HEK293 (cell line): ENCODE measurements around the gene TBC1D13.
A peak's percentile ranks its signal among the peaks of the same experiment; 100 is the strongest.
"Not testable (repeated sequence)": the region's sequence is repeated elsewhere in the genome, so short reads cannot be mapped to it uniquely, and the experiment has no call there.

Experiments
- CTCF ChIA-PET: fragments of 350-600 bp; formaldehyde crosslinking; extraction: SDS; loops from one replicate; lab custom pipeline; 2021; ENCODE audit warnings: antibody characterized with exemption; lab: Yijun Ruan, JAX
- POLR2A ChIA-PET: fragments of 300-600 bp; formaldehyde crosslinking; extraction: SDS; loops from one replicate; lab custom pipeline; 2020; ENCODE audit warnings: antibody characterized with exemption, inconsistent platforms; lab: Yijun Ruan, JAX
- H3K27ac ChIP-seq: fragments of 200-500 bp; sonication (Bioruptor generic); 2 replicates; pipeline ENCODE4 v1.5.1; 2014; ENCODE audit warnings: low read depth, low read length, control low read depth, inconsistent platforms; ENCODE audit errors: extremely low read depth
- H3K36me3 ChIP-seq, 2 experiments: fragments of 200-500 bp in 1 of 2; sonication (Bioruptor generic) in 1 of 2; 1 replicate in 1 of 2; 2 replicates in 1 of 2; pipeline ENCODE4 v1.5.1; 2014 to 2017; ENCODE audit warnings: inconsistent platforms in 2 of 2, low read length in 2 of 2; ENCODE audit not compliant: control insufficient read depth in 2 of 2, insufficient read depth in 1 of 2
- H3K4me1 ChIP-seq: fragments of 200-500 bp; sonication (Bioruptor generic); 2 replicates; pipeline ENCODE4 v1.5.1; 2014; ENCODE audit warnings: mild to moderate bottlenecking, low read length, inconsistent platforms; ENCODE audit not compliant: control insufficient read depth, insufficient read depth
- H3K4me3 ChIP-seq: 2 replicates; pipeline ENCODE4 v1.5.1; 2011; ENCODE audit warnings: low read depth, mild to moderate bottlenecking, control low read depth, low read length, moderate library complexity
- H3K9me3 ChIP-seq: fragments of 200-500 bp; sonication (Bioruptor generic); 2 replicates; pipeline ENCODE4 v1.5.1; 2014; ENCODE audit warnings: low read depth, low read length, inconsistent platforms; ENCODE audit not compliant: control insufficient read depth, insufficient read depth
- BCL11A ChIP-seq: fragments of 450-650 bp; formaldehyde crosslinking; IDR thresholded peaks from 2 replicates; pipeline ENCODE4 v1.5.1; 2016; ENCODE audit warnings: low read depth, missing biosample characterization, missing genetic modification characterization
- HOXA7 ChIP-seq: sonication (generic); formaldehyde crosslinking; IDR thresholded peaks from 2 replicates; pipeline ENCODE4 v1.8.1; 2022; ENCODE audit warnings: missing genetic modification reagents, borderline replicate concordance
- KLF7 ChIP-seq: fragments of 450-650 bp; formaldehyde crosslinking; IDR thresholded peaks from 2 replicates; pipeline ENCODE4 v1.5.1; 2016; ENCODE audit warnings: missing biosample characterization, missing genetic modification characterization, borderline replicate concordance
- PBX3 ChIP-seq: sonication (generic); formaldehyde crosslinking; IDR thresholded peaks from 2 replicates; pipeline ENCODE4 v1.8.1; 2022; ENCODE audit warnings: mild to moderate bottlenecking, moderate library complexity, missing genetic modification reagents
- REPIN1 ChIP-seq: fragments of 450-650 bp; formaldehyde crosslinking; IDR thresholded peaks from 2 replicates; pipeline ENCODE4 v1.5.1; 2017; ENCODE audit warnings: missing biosample characterization, missing genetic modification characterization, low read depth
- SETDB1 ChIP-seq: IDR thresholded peaks from one replicate; pipeline ENCODE4 v1.6.1; 2017; ENCODE audit warnings: mild to moderate bottlenecking, low read length, moderate library complexity, mixed read lengths; ENCODE audit not compliant: insufficient read length
- TCF7L2 ChIP-seq: IDR thresholded peaks from 2 replicates; pipeline ENCODE4 v1.6.1; 2011; ENCODE audit warnings: low read depth, mild to moderate bottlenecking, inconsistent platforms, low read length, moderate library complexity, borderline replicate concordance
- TSHZ1 ChIP-seq: fragments of 450-650 bp; formaldehyde crosslinking; IDR thresholded peaks from 2 replicates; pipeline ENCODE4 v1.5.1; 2016; ENCODE audit warnings: missing biosample characterization, missing genetic modification characterization, borderline replicate concordance
- ZBTB26 ChIP-seq: fragments of 450-650 bp; formaldehyde crosslinking; optimal IDR thresholded peaks from 2 replicates; pipeline ENCODE3; 2016; ENCODE audit warnings: missing biosample characterization, mild to moderate bottlenecking, missing genetic modification characterization
- ZNF157 ChIP-seq: fragments of 450-650 bp; formaldehyde crosslinking; IDR thresholded peaks from 2 replicates; pipeline ENCODE4 v1.5.1; 2016; ENCODE audit warnings: missing biosample characterization, missing genetic modification characterization
- ZNF175 ChIP-seq: fragments of 450-650 bp; formaldehyde crosslinking; IDR thresholded peaks from 2 replicates; pipeline ENCODE4 v1.5.1; 2016; ENCODE audit warnings: missing biosample characterization, missing genetic modification characterization
- ZNF362 ChIP-seq: fragments of 450-650 bp; formaldehyde crosslinking; IDR thresholded peaks from 2 replicates; pipeline ENCODE4 v1.5.1; 2016; ENCODE audit warnings: missing biosample characterization, missing genetic modification characterization
- ZNF391 ChIP-seq: fragments of 450-650 bp; formaldehyde crosslinking; IDR thresholded peaks from 2 replicates; pipeline ENCODE4 v1.5.1; 2016; ENCODE audit warnings: low read depth, missing biosample characterization, missing genetic modification characterization, borderline replicate concordance
- ZNF423 ChIP-seq: fragments of 450-650 bp; formaldehyde crosslinking; IDR thresholded peaks from 2 replicates; pipeline ENCODE4 v1.5.1; 2016; ENCODE audit warnings: missing biosample characterization, missing genetic modification characterization
- ZNF610 ChIP-seq: fragments of 450-650 bp; formaldehyde crosslinking; IDR thresholded peaks from 2 replicates; pipeline ENCODE4 v1.5.1; 2016; ENCODE audit warnings: missing biosample characterization, missing genetic modification characterization, borderline replicate concordance

The TBC1D13 gene

GRCh38 chr9:128845186-128845931 lies 58.3 kb downstream of the TBC1D13 start (continued):
- TF ChIP-seq TSHZ1 = no peak
- TF ChIP-seq REPIN1 (tag by site-specific recombination) = no peak
- TF ChIP-seq, all 188 proteins: peak for 5

- H3K4me3 ChIP-seq = no peak overlapping the region
- H3K4me1 ChIP-seq = no peaks in the 10 kb centered on the region
- no peak overlapping the region for H3K27ac ChIP-seq
- peaks cover 0 to 5% of the 10 kb centered on the region in 2 experiments; a peak in 2 of 3 replicates for H3K36me3 ChIP-seq
- ChIA-PET POLR2A (interaction anchor here (0.7 to 1.0 kb wide), 3 partner anchors 17 to 122 kb away, joined by 3 to 10 read pairs (median 10); partner anchors contain the start of gene SPOUT1), CTCF (interaction anchor here (0.6 to 1.1 kb wide), 2 partner anchors 19 to 81 kb away, joined by 3 read pairs; no protein-coding TSS in a partner anchor)
- TF ChIP-seq ZNF175 (no peak), TCF7L2 (no peak), BCL11A (tag by site-specific recombination) (no peak), ZNF157 (tag by site-specific recombination) (no peak), HOXA7 (no peak), ZBTB26 (tag by site-specific recombination) (no peak), ZNF423 (tag by site-specific recombination) (no peak), ZNF391 (tag by site-specific recombination) (no peak), KLF7 (tag by site-specific recombination) (no peak)
- H3K9me3 ChIP-seq = no peaks in the 10 kb centered on the region
These were observed 59.6 kb downstream of the TBC1D13 start for GRCh38 chr9:128846680-128847030.

- Histone ChIP-seq H3K9me3 (no peaks in the 10 kb centered on the region), H3K36me3 (no peaks in the 10 kb centered on the region), H3K4me1 (no peaks in the 10 kb centered on the region), H3K4me3 (no peak overlapping the region), H3K27ac (no peak overlapping the region)
- TF ChIP-seq ZNF610 (tag by site-specific recombination) (no peak), PBX3 (CRISPR knock-in tag) (no peak), ZNF362 (tag by site-specific recombination) (no peak), SETDB1 (peak; percentile 39)
- ChIA-PET CTCF (interaction anchor here (0.7 to 1.0 kb wide), 2 partner anchors 30 to 80 kb away, joined by 3 read pairs; no protein-coding TSS in a partner anchor), POLR2A (no interaction called here)
These were observed 60.8 kb downstream of the TBC1D13 start for GRCh38 chr9:128847803-128848202.

GRCh38 chr9:128851024-128851423 lies 64.0 kb downstream of the TBC1D13 start:
- CTCF ChIA-PET = interaction anchor here (0.7 to 2.0 kb wide), 3 partner anchors 29 to 394 kb away, joined by 3 to 26 read pairs (median 4); no protein-coding TSS in a partner anchor
- H3K4me3 ChIP-seq, H3K4me1 ChIP-seq, POLR2A ChIA-PET, H3K27ac ChIP-seq, H3K36me3 ChIP-seq, H3K9me3 ChIP-seq: not testable (repeated sequence)
